ENCODE data around the gene CACNA1E.

DNA sequence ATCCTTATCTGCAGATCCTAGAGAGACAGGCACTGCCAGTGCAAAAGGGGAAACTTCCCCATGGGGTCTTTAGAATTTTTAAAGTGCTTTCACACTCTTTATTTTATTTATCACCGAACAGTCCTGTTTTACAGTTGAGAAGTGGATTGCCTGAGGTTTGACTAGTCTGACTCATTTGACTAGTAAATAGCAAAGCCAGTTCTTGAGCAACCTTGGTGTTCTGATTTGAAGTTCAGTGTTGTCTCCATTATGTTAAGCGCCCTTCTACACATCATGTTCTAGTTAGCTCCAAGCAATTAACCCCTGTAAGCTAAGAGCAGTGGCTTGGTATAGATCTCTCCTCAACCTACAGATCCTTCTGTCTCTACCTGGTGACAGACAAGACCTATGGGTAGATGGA, 262.9 kb downstream of the CACNA1E start:
- TF ChIP-seq, protein P1, sequence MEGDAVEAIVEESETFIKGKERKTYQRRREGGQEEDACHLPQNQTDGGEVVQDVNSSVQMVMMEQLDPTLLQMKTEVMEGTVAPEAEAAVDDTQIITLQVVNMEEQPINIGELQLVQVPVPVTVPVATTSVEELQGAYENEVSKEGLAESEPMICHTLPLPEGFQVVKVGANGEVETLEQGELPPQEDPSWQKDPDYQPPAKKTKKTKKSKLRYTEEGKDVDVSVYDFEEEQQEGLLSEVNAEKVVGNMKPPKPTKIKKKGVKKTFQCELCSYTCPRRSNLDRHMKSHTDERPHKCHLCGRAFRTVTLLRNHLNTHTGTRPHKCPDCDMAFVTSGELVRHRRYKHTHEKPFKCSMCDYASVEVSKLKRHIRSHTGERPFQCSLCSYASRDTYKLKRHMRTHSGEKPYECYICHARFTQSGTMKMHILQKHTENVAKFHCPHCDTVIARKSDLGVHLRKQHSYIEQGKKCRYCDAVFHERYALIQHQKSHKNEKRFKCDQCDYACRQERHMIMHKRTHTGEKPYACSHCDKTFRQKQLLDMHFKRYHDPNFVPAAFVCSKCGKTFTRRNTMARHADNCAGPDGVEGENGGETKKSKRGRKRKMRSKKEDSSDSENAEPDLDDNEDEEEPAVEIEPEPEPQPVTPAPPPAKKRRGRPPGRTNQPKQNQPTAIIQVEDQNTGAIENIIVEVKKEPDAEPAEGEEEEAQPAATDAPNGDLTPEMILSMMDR (IDR thresholded peaks at IDR 0.05), result no peak
- TF ChIP-seq POLR2AphosphoS5 (IDR thresholded peaks at IDR 0.05; ENCODE audit: insufficient read depth in 1 of 2, low read depth in 1 of 2), result no peak
